Effector memory CD4-positive, alpha-beta T cell (primary cell): ENCODE results near the gene QTRT2.

ENCODE experiments used
- DNase-seq, 3 donors: peaks; one replicate each; pipeline ENCODE4 v3.0.0-alpha.2; 2020
- H3K27ac ChIP-seq: 2 replicates; pipeline ENCODE4 v1.7.0; 2013; ENCODE audit warnings: mild to moderate bottlenecking, low read length, moderate library complexity; ENCODE audit not compliant: insufficient read depth, poor library complexity, severe bottlenecking
- H3K27me3 ChIP-seq: replicated peaks from 2 replicates; pipeline ENCODE4 v1.7.0; 2013; ENCODE audit warnings: mild to moderate bottlenecking, low read length; ENCODE audit not compliant: insufficient read depth, control insufficient read depth, poor library complexity, severe bottlenecking
- H3K36me3 ChIP-seq: 2 replicates; pipeline ENCODE4 v1.7.0; 2013; ENCODE audit warnings: mild to moderate bottlenecking, low read length, moderate library complexity; ENCODE audit not compliant: control insufficient read depth, insufficient read depth
- H3K4me1 ChIP-seq: 2 replicates; pipeline ENCODE4 v1.7.0; 2013; ENCODE audit warnings: low read length, mild to moderate bottlenecking; ENCODE audit not compliant: control insufficient read depth, insufficient read depth, poor library complexity, severe bottlenecking
- H3K4me3 ChIP-seq: 2 replicates; pipeline ENCODE4 v1.7.0; 2013; ENCODE audit warnings: low read length, low read depth, mild to moderate bottlenecking; ENCODE audit not compliant: insufficient read depth, poor library complexity, severe bottlenecking
- H3K9me3 ChIP-seq: 2 replicates; pipeline ENCODE4 v1.7.0; 2013; ENCODE audit warnings: mild to moderate bottlenecking, low read length, moderate library complexity; ENCODE audit not compliant: control insufficient read depth

QTRT2 gene

GRCh38 chr3:114093016-114093380 is 36.5 kb downstream of the QTRT2 start:
- no peaks in the 10 kb centered on the region for H3K9me3 ChIP-seq
- no peak overlapping the region for H3K27ac ChIP-seq
- no peaks in the 10 kb centered on the region for H3K27me3 ChIP-seq
- H3K4me1 ChIP-seq = no peaks in the 10 kb centered on the region
- no peaks in the 10 kb centered on the region for H3K36me3 ChIP-seq
- no peak for DNase-seq
- H3K4me3 ChIP-seq = no peak overlapping the region

- no peaks in the 10 kb centered on the region for H3K36me3 ChIP-seq
- H3K27me3 ChIP-seq = no peaks in the 10 kb centered on the region
- H3K4me1 ChIP-seq = no peaks in the 10 kb centered on the region
- DNase-seq = no peak
- H3K4me3 ChIP-seq = no peak overlapping the region
- no peaks in the 10 kb centered on the region for H3K9me3 ChIP-seq
- H3K27ac ChIP-seq = no peak overlapping the region
Observed at GRCh38 chr3:114093596-114093995, 37.1 kb downstream of the QTRT2 start.

- Histone ChIP-seq H3K4me1 (no peaks in the 10 kb centered on the region), H3K36me3 (no peaks in the 10 kb centered on the region), H3K27me3 (no peaks in the 10 kb centered on the region), H3K27ac (no peak overlapping the region), H3K4me3 (no peak overlapping the region), H3K9me3 (no peaks in the 10 kb centered on the region)
- no peak for DNase-seq
Observed at GRCh38 chr3:114095796-114096195, 39.3 kb downstream of the QTRT2 start.

GRCh38 chr3:114101101-114101500 is 44.6 kb downstream of the QTRT2 start:
- H3K27me3 ChIP-seq = no peaks in the 10 kb centered on the region
- no peak overlapping the region for H3K4me3 ChIP-seq
- DNase-seq = no peak
- no peaks in the 10 kb centered on the region for H3K36me3 ChIP-seq
- no peak overlapping the region for H3K27ac ChIP-seq
- H3K4me1 ChIP-seq = no peaks in the 10 kb centered on the region
- H3K9me3 ChIP-seq = no peaks in the 10 kb centered on the region

- H3K27ac ChIP-seq = no peak overlapping the region
- H3K27me3 ChIP-seq = no peaks in the 10 kb centered on the region
- DNase-seq = no peak
- no peak overlapping the region for H3K4me3 ChIP-seq
- no peaks in the 10 kb centered on the region for H3K4me1 ChIP-seq
- H3K9me3 ChIP-seq = no peaks in the 10 kb centered on the region
- H3K36me3 ChIP-seq = no peaks in the 10 kb centered on the region
Observed at GRCh38 chr3:114103181-114103580, 46.6 kb downstream of the QTRT2 start.

GRCh38 chr3:114103858-114104257 is 47.3 kb downstream of the QTRT2 start:
- H3K36me3 ChIP-seq = no peaks in the 10 kb centered on the region
- no peak overlapping the region for H3K4me3 ChIP-seq
- DNase-seq = no peak
- H3K9me3 ChIP-seq = no peaks in the 10 kb centered on the region
- H3K4me1 ChIP-seq = no peaks in the 10 kb centered on the region
- H3K27ac ChIP-seq = no peak overlapping the region
- no peaks in the 10 kb centered on the region for H3K27me3 ChIP-seq

- no peaks in the 10 kb centered on the region for H3K4me1 ChIP-seq
- no peaks in the 10 kb centered on the region for H3K27me3 ChIP-seq
- H3K27ac ChIP-seq = no peak overlapping the region
- DNase-seq = no peak
- H3K36me3 ChIP-seq = no peaks in the 10 kb centered on the region
- no peaks in the 10 kb centered on the region for H3K9me3 ChIP-seq
- no peak overlapping the region for H3K4me3 ChIP-seq
Observed at GRCh38 chr3:114104414-114104813, 47.9 kb downstream of the QTRT2 start.

- Histone ChIP-seq H3K27me3 (no peaks in the 10 kb centered on the region), H3K36me3 (no peaks in the 10 kb centered on the region), H3K4me1 (no peaks in the 10 kb centered on the region), H3K4me3 (no peak overlapping the region), H3K9me3 (no peaks in the 10 kb centered on the region), H3K27ac (no peak overlapping the region)
- no peak for DNase-seq
Observed at GRCh38 chr3:114108137-114108536, 51.6 kb downstream of the QTRT2 start.

- DNase-seq = no peak
- no peak overlapping the region for H3K4me3 ChIP-seq
- no peaks in the 10 kb centered on the region for H3K27me3 ChIP-seq
- H3K9me3 ChIP-seq = no peaks in the 10 kb centered on the region
- H3K27ac ChIP-seq = no peak overlapping the region
- no peaks in the 10 kb centered on the region for H3K4me1 ChIP-seq
- H3K36me3 ChIP-seq = no peaks in the 10 kb centered on the region
Observed at GRCh38 chr3:114110439-114110838, 53.9 kb downstream of the QTRT2 start.

GRCh38 chr3:114111060-114111770 is 54.7 kb downstream of the QTRT2 start:
- no peaks in the 10 kb centered on the region for H3K36me3 ChIP-seq

More at GRCh38 chr3:114111060-114111770, 54.7 kb downstream of the QTRT2 start:
- no peak overlapping the region for H3K27ac ChIP-seq
- H3K4me3 ChIP-seq = no peak overlapping the region
- H3K4me1 ChIP-seq = no peaks in the 10 kb centered on the region
- no peaks in the 10 kb centered on the region for H3K27me3 ChIP-seq
- H3K9me3 ChIP-seq = no peaks in the 10 kb centered on the region
- DNase-seq = no peak
